ENCODE data around the gene KIAA1210.

DNA sequence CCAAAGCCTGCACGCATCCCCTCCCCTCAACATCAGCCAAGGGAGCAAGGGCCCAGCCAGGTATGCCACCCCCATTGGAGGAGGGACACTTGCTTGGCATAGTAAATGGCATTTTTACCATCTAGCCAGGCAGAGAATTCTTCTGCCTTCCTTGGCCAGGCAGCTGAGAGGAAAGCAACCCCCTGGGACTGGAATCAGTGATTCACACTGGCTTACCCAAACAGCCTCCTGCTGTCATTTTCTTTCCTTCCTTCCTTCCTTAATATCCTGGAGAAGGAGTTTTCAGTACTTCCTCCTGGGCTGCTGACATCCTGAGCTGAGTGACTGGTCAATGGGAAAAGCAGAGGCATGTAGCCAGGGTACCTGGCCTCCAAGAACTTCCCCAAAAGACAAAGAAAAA, 28.6 kb upstream of the KIAA1210 start:
- TF ChIP-seq, protein P1, sequence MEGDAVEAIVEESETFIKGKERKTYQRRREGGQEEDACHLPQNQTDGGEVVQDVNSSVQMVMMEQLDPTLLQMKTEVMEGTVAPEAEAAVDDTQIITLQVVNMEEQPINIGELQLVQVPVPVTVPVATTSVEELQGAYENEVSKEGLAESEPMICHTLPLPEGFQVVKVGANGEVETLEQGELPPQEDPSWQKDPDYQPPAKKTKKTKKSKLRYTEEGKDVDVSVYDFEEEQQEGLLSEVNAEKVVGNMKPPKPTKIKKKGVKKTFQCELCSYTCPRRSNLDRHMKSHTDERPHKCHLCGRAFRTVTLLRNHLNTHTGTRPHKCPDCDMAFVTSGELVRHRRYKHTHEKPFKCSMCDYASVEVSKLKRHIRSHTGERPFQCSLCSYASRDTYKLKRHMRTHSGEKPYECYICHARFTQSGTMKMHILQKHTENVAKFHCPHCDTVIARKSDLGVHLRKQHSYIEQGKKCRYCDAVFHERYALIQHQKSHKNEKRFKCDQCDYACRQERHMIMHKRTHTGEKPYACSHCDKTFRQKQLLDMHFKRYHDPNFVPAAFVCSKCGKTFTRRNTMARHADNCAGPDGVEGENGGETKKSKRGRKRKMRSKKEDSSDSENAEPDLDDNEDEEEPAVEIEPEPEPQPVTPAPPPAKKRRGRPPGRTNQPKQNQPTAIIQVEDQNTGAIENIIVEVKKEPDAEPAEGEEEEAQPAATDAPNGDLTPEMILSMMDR (IDR thresholded peaks at IDR 0.05; ENCODE audit: low read length): no peak
- TF ChIP-seq EZH2 (IDR thresholded peaks at IDR 0.05; ENCODE audit: borderline replicate concordance, low read length): no peak

All from OCI-LY1 (cell line).